GM23338 (cell line): ENCODE measurements around the gene CCR7. TPM values are rescaled to one million over a fixed set of nuclear protein-coding genes. Genes with fewer than 3 reads are reported as not detected.

Experiments
- ATAC-seq: fragments of 200-7000 bp; cut with Tn5 transposase; 3 replicates; pipeline ENCODE4 v1.9.1; 2020
- DNase-seq: peaks from one replicate; pipeline ENCODE4 v3.0.0-alpha.2; 2015; ENCODE audit warnings: low spot score
- H2AFZ ChIP-seq: fragments of 200-600 bp; sonication (generic); 2 replicates; pipeline ENCODE4 v1.8.0; 2016; ENCODE audit warnings: antibody characterized with exemption, mild to moderate bottlenecking, moderate library complexity
- H3F3A ChIP-seq: fragments of 200-600 bp; sonication (generic); replicated peaks from 2 replicates; pipeline ENCODE4 v1.8.0; 2017; ENCODE audit warnings: antibody characterized with exemption, mixed run types, low read depth
- H3K27ac ChIP-seq: fragments of 200-600 bp; sonication (generic); 2 replicates; pipeline ENCODE4 v1.6.1; 2016; ENCODE audit warnings: low read depth
- H3K27me3 ChIP-seq: fragments of 200-600 bp; sonication (generic); 2 replicates; pipeline ENCODE4 v1.8.0; 2016; ENCODE audit warnings: mild to moderate bottlenecking, mixed run types, moderate library complexity; ENCODE audit not compliant: insufficient read depth
- H3K36me3 ChIP-seq: fragments of 200-600 bp; sonication (generic); 2 replicates; pipeline ENCODE4 v1.8.0; 2016; ENCODE audit warnings: mild to moderate bottlenecking; ENCODE audit not compliant: insufficient read depth
- H3K4me1 ChIP-seq: fragments of 200-600 bp; sonication (generic); 2 replicates; pipeline ENCODE4 v1.8.0; 2016; ENCODE audit warnings: mild to moderate bottlenecking, moderate library complexity; ENCODE audit not compliant: insufficient read depth
- H3K4me2 ChIP-seq: fragments of 200-600 bp; sonication (generic); 2 replicates; pipeline ENCODE4 v1.7.1; 2017; ENCODE audit warnings: mixed run types
- H3K4me3 ChIP-seq: fragments of 200-600 bp; sonication (generic); 2 replicates; pipeline ENCODE4 v1.6.1; 2016; ENCODE audit warnings: mixed run types
- H3K79me2 ChIP-seq: fragments of 200-600 bp; sonication (generic); replicated peaks from 2 replicates; pipeline ENCODE4 v1.8.0; 2017; ENCODE audit warnings: mild to moderate bottlenecking; ENCODE audit not compliant: insufficient read depth
- H3K9me2 ChIP-seq: fragments of 200-600 bp; sonication (generic); 2 replicates; pipeline ENCODE4 v1.8.0; 2017; ENCODE audit not compliant: insufficient read depth
- H4K20me1 ChIP-seq: fragments of 200-600 bp; sonication (generic); replicated peaks from 2 replicates; pipeline ENCODE4 v1.8.0; 2017; ENCODE audit warnings: mild to moderate bottlenecking; ENCODE audit not compliant: insufficient read depth
- H3K27ac Mint-ChIP-seq: 2 replicates; pipeline ENCODE4 v1.8.0; 2020; ENCODE audit warnings: inconsistent platforms, mild to moderate bottlenecking, moderate library complexity, mixed read lengths
- H3K27me3 Mint-ChIP-seq: 3 replicates; pipeline ENCODE4 v1.8.0; 2022; ENCODE audit warnings: low read depth, mild to moderate bottlenecking, moderate library complexity, mixed read lengths, inconsistent platforms; ENCODE audit not compliant: insufficient read depth, poor library complexity
- H3K36me3 Mint-ChIP-seq: 3 replicates; pipeline ENCODE4 v1.8.0; 2021; ENCODE audit warnings: low read depth, mild to moderate bottlenecking, inconsistent platforms, moderate library complexity, mixed read lengths
- H3K4me1 Mint-ChIP-seq: 3 replicates; pipeline ENCODE4 v1.8.0; 2020; ENCODE audit warnings: mild to moderate bottlenecking, inconsistent platforms, mixed read lengths
- H3K4me3 Mint-ChIP-seq: 3 replicates; pipeline ENCODE4 v1.8.0; 2021; ENCODE audit warnings: moderate library complexity, mild to moderate bottlenecking, inconsistent platforms, mixed read lengths
- H3K9me3 Mint-ChIP-seq: 3 replicates; pipeline ENCODE4 v1.8.0; 2020; ENCODE audit warnings: moderate library complexity, mild to moderate bottlenecking, inconsistent platforms, mixed read lengths
- CREB1 ChIP-seq: fragments of 250-450 bp; sonication (Bioruptor Pico); IDR thresholded peaks from 2 replicates; pipeline ENCODE4 v1.5.0; 2020; ENCODE audit warnings: low read depth, mild to moderate bottlenecking, moderate library complexity
- EZH2 ChIP-seq: fragments of 200-600 bp; sonication (generic); IDR thresholded peaks from one replicate; pipeline ENCODE4 v1.8.0; 2017; ENCODE audit warnings: antibody characterized with exemption, mild to moderate bottlenecking, low read depth; ENCODE audit not compliant: unreplicated experiment
- JUNB ChIP-seq: IDR thresholded peaks from one replicate; pipeline ENCODE4 v1.6.1; 2016; ENCODE audit warnings: antibody characterized with exemption; ENCODE audit not compliant: unreplicated experiment
- NANOG ChIP-seq: IDR thresholded peaks from 2 replicates; pipeline ENCODE4 v1.6.1; 2016; ENCODE audit warnings: antibody characterized with exemption, borderline replicate concordance
- POLR2AphosphoS5 ChIP-seq: IDR thresholded peaks from 2 replicates; pipeline ENCODE4 v1.6.1; 2016; ENCODE audit warnings: antibody characterized with exemption, low read depth
- STAT1 ChIP-seq: IDR thresholded peaks from one replicate; pipeline ENCODE4 v1.6.1; 2016; ENCODE audit warnings: antibody characterized with exemption; ENCODE audit not compliant: unreplicated experiment
- ZNF114 ChIP-seq: fragments of 250-450 bp; sonication (Bioruptor Pico); IDR thresholded peaks from 2 replicates; pipeline ENCODE4 v1.5.0; 2020; ENCODE audit warnings: mild to moderate bottlenecking, moderate library complexity
- polyA plus RNA-seq: library from polyadenylated mRNA; unstranded; fragments of >200 nt; fragmentation: Nextera tagmentation; extraction: Ambion mirVana; gene quantifications from 2 replicates; pipeline ENCODE4 v1.2.1, GENCODE V29; 2016
- total RNA-seq: library from RNA; depleted of rRNA; stranded (reverse); fragments of >200 nt; shearing (Covaris generic); gene quantifications from 2 replicates; pipeline ENCODE4 v1.2.3, GENCODE V29; 2014
- TF ChIP-seq, protein P1 (sequence below): IDR thresholded peaks from 2 replicates; pipeline ENCODE4 v1.6.1; 2016; ENCODE audit warnings: antibody characterized with exemption
- TF ChIP-seq, protein P2 (sequence below): IDR thresholded peaks from one replicate; pipeline ENCODE4 v1.6.1; 2018; ENCODE audit warnings: antibody characterized with exemption; ENCODE audit not compliant: unreplicated experiment
- TF ChIP-seq, protein P3 (sequence below), 2 experiments: fragments of 200-600 bp in 1 of 2; sonication (generic) in 1 of 2; conservative IDR thresholded peaks; 2 replicates each; pipeline versions ENCODE4 v1.5.1 to v1.6.1; 2016 to 2017; ENCODE audit warnings: antibody characterized with exemption in 2 of 2, low read depth in 2 of 2, mild to moderate bottlenecking in 2 of 2, moderate library complexity in 1 of 2

CCR7 gene
- total and polyA plus RNA-seq, 2 experiments from 2014 or later = 0.37 to 0.59 TPM

DNA sequence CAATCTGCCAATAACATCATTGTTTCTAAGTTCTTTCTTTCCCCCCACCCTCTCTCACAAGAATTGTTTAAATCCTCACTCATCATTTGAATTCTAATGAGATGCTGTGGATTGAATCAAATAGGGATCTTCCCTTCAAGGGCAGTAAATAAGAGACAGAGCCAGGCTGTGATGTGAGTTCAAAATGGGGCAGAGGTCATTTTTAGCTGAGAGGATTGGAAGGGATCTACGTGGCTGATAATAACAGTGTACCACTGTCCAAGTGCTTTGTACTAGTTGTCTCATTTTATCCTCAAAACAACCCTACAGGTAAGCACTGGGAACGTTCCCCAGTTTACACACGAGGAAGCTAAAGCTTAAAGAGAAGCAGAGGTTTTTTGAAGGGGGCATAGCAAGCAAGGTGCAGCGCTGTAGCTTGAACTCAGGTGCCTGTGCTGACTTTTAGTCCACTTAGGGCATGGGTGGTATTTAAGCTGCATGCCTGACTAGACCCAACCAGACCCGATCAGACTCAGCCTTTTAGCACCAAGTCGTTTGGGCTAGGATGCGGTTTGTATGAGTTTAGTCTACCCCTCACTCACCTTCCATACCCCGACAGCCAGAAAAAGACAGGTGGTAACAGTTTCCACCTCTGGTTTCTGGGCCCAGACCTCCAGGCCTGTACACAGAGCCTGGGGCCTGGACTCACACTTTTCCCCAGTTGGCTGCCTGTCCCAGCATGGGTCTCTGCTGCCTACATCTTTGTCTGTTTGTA lies 39.2 kb upstream of the CCR7 start (continued):
- TF ChIP-seq POLR2AphosphoS5 (no peak), EZH2 (no peak), CREB1 (CRISPR knock-in tag) (no peak), JUNB (no peak)
- TF ChIP-seq, protein P1, sequence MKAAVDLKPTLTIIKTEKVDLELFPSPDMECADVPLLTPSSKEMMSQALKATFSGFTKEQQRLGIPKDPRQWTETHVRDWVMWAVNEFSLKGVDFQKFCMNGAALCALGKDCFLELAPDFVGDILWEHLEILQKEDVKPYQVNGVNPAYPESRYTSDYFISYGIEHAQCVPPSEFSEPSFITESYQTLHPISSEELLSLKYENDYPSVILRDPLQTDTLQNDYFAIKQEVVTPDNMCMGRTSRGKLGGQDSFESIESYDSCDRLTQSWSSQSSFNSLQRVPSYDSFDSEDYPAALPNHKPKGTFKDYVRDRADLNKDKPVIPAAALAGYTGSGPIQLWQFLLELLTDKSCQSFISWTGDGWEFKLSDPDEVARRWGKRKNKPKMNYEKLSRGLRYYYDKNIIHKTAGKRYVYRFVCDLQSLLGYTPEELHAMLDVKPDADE = no peak

DNA sequence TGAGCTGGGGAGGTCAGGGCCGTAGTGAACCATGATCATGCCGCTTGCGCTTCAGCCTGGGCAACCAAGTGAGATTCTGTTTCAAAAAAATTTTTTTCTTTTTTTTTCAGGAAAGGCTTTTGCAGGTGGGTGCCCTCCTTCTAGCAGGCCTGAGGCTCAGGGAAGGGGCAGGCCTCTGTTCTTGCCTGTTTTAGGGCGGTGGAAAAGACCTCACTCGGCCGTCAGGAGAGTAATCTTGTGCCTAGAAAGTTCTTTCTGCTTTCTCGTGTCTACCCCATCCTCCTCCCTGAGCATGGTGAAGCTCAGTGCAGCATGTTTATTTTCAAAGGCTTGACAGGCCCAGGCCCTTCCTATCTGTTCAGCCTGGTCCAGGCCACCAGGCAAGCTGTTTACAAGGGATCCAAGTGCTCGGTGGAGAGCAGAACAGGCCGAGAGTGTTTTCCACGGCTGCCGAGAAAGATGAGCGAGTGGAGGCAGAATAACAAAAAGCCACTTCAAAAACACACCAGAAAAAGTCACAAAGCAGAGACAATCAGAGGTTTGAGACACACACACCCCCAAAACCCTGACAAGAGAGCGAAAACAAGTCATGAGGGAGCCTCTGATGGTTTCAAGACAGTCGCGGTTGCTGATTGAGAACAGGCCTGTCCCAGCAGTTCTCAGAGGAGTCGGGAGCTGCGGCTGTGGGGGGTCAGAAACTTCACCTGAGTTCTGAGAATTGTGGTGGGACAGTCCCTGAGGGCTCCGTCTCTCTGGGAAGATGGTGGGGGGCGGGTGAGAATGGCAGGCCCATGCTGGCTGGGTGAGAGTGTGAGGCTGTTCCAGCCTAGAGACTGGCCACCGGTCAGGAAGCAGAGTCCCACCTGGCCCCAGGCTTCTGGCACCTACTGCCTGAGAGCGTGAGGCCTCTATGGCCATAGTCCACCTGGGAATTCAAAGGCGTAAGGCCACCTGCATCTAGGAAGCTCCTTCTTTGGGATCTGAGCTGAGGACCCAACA lies 37.5 kb upstream of the CCR7 start:
- Histone ChIP-seq H3K9me2 (no peaks in the 10 kb centered on the region), H3K79me2 (no peaks in the 10 kb centered on the region), H3K4me1 (peaks cover 6% of the 10 kb centered on the region), H3K27me3 (no peaks in the 10 kb centered on the region), H3K4me3 (no peak overlapping the region), H3K36me3 (no peaks in the 10 kb centered on the region), H2AFZ (no peak overlapping the region), H3F3A (no peaks in the 10 kb centered on the region), H3K4me2 (no peak overlapping the region), H4K20me1 (no peaks in the 10 kb centered on the region), H3K27ac (no peak overlapping the region)
- Mint-ChIP-seq H3K36me3 (no peaks in the 10 kb centered on the region), H3K4me3 (no peak overlapping the region), H3K27me3 (no peaks in the 10 kb centered on the region), H3K4me1 (peaks cover 14% of the 10 kb centered on the region; the same call in 2 of the 3 replicates), H3K27ac (no peak overlapping the region), H3K9me3 (no peaks in the 10 kb centered on the region)
- no peak for DNase-seq
- TF ChIP-seq EZH2 = no peak
- TF ChIP-seq ZNF114 (CRISPR knock-in tag) = no peak
- no peak for TF ChIP-seq STAT1
- TF ChIP-seq, protein P2, sequence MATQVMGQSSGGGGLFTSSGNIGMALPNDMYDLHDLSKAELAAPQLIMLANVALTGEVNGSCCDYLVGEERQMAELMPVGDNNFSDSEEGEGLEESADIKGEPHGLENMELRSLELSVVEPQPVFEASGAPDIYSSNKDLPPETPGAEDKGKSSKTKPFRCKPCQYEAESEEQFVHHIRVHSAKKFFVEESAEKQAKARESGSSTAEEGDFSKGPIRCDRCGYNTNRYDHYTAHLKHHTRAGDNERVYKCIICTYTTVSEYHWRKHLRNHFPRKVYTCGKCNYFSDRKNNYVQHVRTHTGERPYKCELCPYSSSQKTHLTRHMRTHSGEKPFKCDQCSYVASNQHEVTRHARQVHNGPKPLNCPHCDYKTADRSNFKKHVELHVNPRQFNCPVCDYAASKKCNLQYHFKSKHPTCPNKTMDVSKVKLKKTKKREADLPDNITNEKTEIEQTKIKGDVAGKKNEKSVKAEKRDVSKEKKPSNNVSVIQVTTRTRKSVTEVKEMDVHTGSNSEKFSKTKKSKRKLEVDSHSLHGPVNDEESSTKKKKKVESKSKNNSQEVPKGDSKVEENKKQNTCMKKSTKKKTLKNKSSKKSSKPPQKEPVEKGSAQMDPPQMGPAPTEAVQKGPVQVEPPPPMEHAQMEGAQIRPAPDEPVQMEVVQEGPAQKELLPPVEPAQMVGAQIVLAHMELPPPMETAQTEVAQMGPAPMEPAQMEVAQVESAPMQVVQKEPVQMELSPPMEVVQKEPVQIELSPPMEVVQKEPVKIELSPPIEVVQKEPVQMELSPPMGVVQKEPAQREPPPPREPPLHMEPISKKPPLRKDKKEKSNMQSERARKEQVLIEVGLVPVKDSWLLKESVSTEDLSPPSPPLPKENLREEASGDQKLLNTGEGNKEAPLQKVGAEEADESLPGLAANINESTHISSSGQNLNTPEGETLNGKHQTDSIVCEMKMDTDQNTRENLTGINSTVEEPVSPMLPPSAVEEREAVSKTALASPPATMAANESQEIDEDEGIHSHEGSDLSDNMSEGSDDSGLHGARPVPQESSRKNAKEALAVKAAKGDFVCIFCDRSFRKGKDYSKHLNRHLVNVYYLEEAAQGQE = no peak
- TF ChIP-seq, protein P3, sequence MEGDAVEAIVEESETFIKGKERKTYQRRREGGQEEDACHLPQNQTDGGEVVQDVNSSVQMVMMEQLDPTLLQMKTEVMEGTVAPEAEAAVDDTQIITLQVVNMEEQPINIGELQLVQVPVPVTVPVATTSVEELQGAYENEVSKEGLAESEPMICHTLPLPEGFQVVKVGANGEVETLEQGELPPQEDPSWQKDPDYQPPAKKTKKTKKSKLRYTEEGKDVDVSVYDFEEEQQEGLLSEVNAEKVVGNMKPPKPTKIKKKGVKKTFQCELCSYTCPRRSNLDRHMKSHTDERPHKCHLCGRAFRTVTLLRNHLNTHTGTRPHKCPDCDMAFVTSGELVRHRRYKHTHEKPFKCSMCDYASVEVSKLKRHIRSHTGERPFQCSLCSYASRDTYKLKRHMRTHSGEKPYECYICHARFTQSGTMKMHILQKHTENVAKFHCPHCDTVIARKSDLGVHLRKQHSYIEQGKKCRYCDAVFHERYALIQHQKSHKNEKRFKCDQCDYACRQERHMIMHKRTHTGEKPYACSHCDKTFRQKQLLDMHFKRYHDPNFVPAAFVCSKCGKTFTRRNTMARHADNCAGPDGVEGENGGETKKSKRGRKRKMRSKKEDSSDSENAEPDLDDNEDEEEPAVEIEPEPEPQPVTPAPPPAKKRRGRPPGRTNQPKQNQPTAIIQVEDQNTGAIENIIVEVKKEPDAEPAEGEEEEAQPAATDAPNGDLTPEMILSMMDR (conservative IDR thresholded peaks at IDR 0.05; ENCODE audit: low read depth in 2 of 2) = no peak
- TF ChIP-seq POLR2AphosphoS5 = no peak
- no peak for TF ChIP-seq CREB1 (CRISPR knock-in tag)
- no peak for TF ChIP-seq NANOG
- ATAC-seq = no peak
